NCI-H1436 treated with DMSO at 0.1 percent for 48 hours (cell line): Measurements from ENCODE around the gene ASAH2.
"Not testable (repeated sequence)": the region's sequence is repeated elsewhere in the genome, so short reads cannot be mapped to it uniquely, and the experiment has no call there.

Experiments
- DNase-seq: peaks from one replicate; lab custom pipeline; 2025; lab: John Stamatoyannopoulos, UW

Gene ASAH2

GRCh38 chr10:50251394-50251793, at the start of gene ASAH2:
ASAH2 (minus strand) TSS chr10:50251516; CDS start chr10:50248610, 2,906 bp downstream.
- DNase-seq: no peak

- no peak for DNase-seq
Observed at GRCh38 chr10:50299948-50300669, 48.8 kb upstream of the ASAH2 start.

- DNase-seq: no peak
Observed at GRCh38 chr10:50295367-50295766, 44.1 kb upstream of the ASAH2 start.

- no peak for DNase-seq
Observed at GRCh38 chr10:50294582-50294981, 43.3 kb upstream of the ASAH2 start.

GRCh38 chr10:50293513-50294313, 42.4 kb upstream of the ASAH2 start:
- DNase-seq: no peak

- DNase-seq: no peak
Observed at GRCh38 chr10:50291261-50291850, 40.0 kb upstream of the ASAH2 start.

GRCh38 chr10:50289196-50289595, 37.9 kb upstream of the ASAH2 start:
- DNase-seq: no peak

- DNase-seq: no peak
Observed at GRCh38 chr10:50286996-50287803, 35.9 kb upstream of the ASAH2 start.

GRCh38 chr10:50286517-50286916, 35.2 kb upstream of the ASAH2 start:
- no peak for DNase-seq

- no peak for DNase-seq
Observed at GRCh38 chr10:50281967-50282522, 30.7 kb upstream of the ASAH2 start.

GRCh38 chr10:50281210-50281966, 30.1 kb upstream of the ASAH2 start:
- no peak for DNase-seq

- DNase-seq: no peak
Observed at GRCh38 chr10:50280049-50280841, 28.9 kb upstream of the ASAH2 start.

- no peak for DNase-seq
Observed at GRCh38 chr10:50279489-50279888, 28.2 kb upstream of the ASAH2 start.

- no peak for DNase-seq
Observed at GRCh38 chr10:50275650-50276235, 24.4 kb upstream of the ASAH2 start.

- DNase-seq: no peak
Observed at GRCh38 chr10:50272531-50272930, 21.2 kb upstream of the ASAH2 start.

- no peak for DNase-seq
Observed at GRCh38 chr10:50271564-50272250, 20.4 kb upstream of the ASAH2 start.

GRCh38 chr10:50267877-50268276, 16.6 kb upstream of the ASAH2 start:
- DNase-seq: not testable (repeated sequence)

- DNase-seq: not testable (repeated sequence)
Observed at GRCh38 chr10:50262625-50263024, 11.3 kb upstream of the ASAH2 start.

- DNase-seq: no peak
Observed at GRCh38 chr10:50260791-50261281, 9.5 kb upstream of the ASAH2 start.
